Keratinocyte (primary cell): ENCODE measurements around the gene DPY19L1. TPM values are rescaled to one million over a fixed set of nuclear protein-coding genes. Genes with fewer than 3 reads are reported as not detected.
"Not testable (repeated sequence)": the region's sequence is repeated elsewhere in the genome, so short reads cannot be mapped to it uniquely, and the experiment has no call there.

Source experiments
- DNase-seq: peaks from one replicate; pipeline ENCODE4 v3.0.0-alpha.2; 2011; ENCODE audit warnings: low read depth, missing footprints, low spot score
- FAIRE-seq: peaks from 2 replicates; lab custom pipeline; 2011; peaks lifted over from hg19 to GRCh38; lab: Jason Lieb, UNC
- H2AFZ ChIP-seq: 2 replicates; pipeline ENCODE4 v1.6.0; 2012; ENCODE audit warnings: low read length, control low read depth, inconsistent platforms; ENCODE audit not compliant: control insufficient read depth
- H3K27ac ChIP-seq: 2 replicates; pipeline ENCODE4 v1.5.1; 2011; ENCODE audit warnings: low read length; ENCODE audit not compliant: control insufficient read depth, insufficient read depth
- H3K27me3 ChIP-seq: 3 replicates; pipeline ENCODE4 v1.6.0; 2011; ENCODE audit warnings: low read length; ENCODE audit not compliant: control insufficient read depth, insufficient read depth; ENCODE audit errors: extremely low read depth
- H3K36me3 ChIP-seq, 2 experiments: 2 replicates in 1 of 2; 3 replicates in 1 of 2; pipeline ENCODE4 v1.5.1; 2011; ENCODE audit warnings: low read length in 2 of 2, mild to moderate bottlenecking in 1 of 2; ENCODE audit not compliant: control insufficient read depth in 2 of 2, insufficient read depth in 2 of 2; ENCODE audit errors: extremely low read depth in 1 of 2
- H3K4me1 ChIP-seq: 3 replicates; pipeline ENCODE4 v1.5.1; 2011; ENCODE audit warnings: low read length; ENCODE audit not compliant: control insufficient read depth, insufficient read depth; ENCODE audit errors: extremely low read depth
- H3K4me2 ChIP-seq: 3 replicates; pipeline ENCODE4 v1.6.0; 2011; ENCODE audit warnings: low read depth, low read length; ENCODE audit not compliant: control insufficient read depth, insufficient read depth; ENCODE audit errors: extremely low read depth
- H3K4me3 ChIP-seq, 3 experiments: fragments of 200-600 bp in 1 of 3; sonication (generic) in 1 of 3; 2 replicates in 2 of 3; 3 replicates in 1 of 3; pipeline ENCODE4 v1.5.1; 2011 to 2016; ENCODE audit warnings: low read length in 3 of 3, mild to moderate bottlenecking in 3 of 3, control low read depth in 2 of 3, inconsistent platforms in 1 of 3, low read depth in 1 of 3, mixed read lengths in 1 of 3, mixed run types in 1 of 3, moderate library complexity in 1 of 3; ENCODE audit not compliant: control insufficient read depth in 2 of 3, insufficient read depth in 2 of 3; ENCODE audit errors: extremely low read depth in 1 of 3
- H3K79me2 ChIP-seq: 2 replicates; pipeline ENCODE4 v1.6.0; 2012; ENCODE audit warnings: low read length; ENCODE audit not compliant: control insufficient read depth, insufficient read depth
- H3K9ac ChIP-seq: 3 replicates; pipeline ENCODE4 v1.6.0; 2011; ENCODE audit warnings: low read length; ENCODE audit not compliant: control insufficient read depth, insufficient read depth; ENCODE audit errors: extremely low read depth
- H3K9me1 ChIP-seq: 3 replicates; pipeline ENCODE4 v1.6.0; 2011; ENCODE audit warnings: low read length; ENCODE audit not compliant: control insufficient read depth, insufficient read depth; ENCODE audit errors: extremely low read depth
- H3K9me3 ChIP-seq: 2 replicates; pipeline ENCODE4 v1.5.1; 2012; ENCODE audit warnings: low read depth, low read length; ENCODE audit not compliant: control insufficient read depth
- H4K20me1 ChIP-seq: 3 replicates; pipeline ENCODE4 v1.6.0; 2011; ENCODE audit warnings: low read length; ENCODE audit not compliant: control insufficient read depth, insufficient read depth; ENCODE audit errors: extremely low read depth
- dilution Hi-C: fragments of 300-500 bp; cut with MboI; formaldehyde crosslinking; loops from one replicate; pipeline ENCODE4 v1.7.0; 2020; ENCODE audit warnings: low sequenced_read_pairs; ENCODE audit not compliant: extremely low pct_ligation_motif_present
- polyA plus RNA-seq, 5 experiments: library from polyadenylated mRNA; depleted of rRNA in 3 of 5; stranded (reverse) in 3 of 5; stranded (forward) in 1 of 5; unstranded in 1 of 5; fragments of >200 nt; gene quantifications; 1 replicate in 1 of 5; 2 replicates in 3 of 5; 3 replicates in 1 of 5; pipeline versions ENCODE4 v1.2.1 to v1.2.3, GENCODE V29; 2011 to 2012; ENCODE audit warnings: missing spikeins in 2 of 5, low read depth in 1 of 5, low replicate concordance in 1 of 5

The DPY19L1 gene
- polyA plus RNA-seq, 1 donor (not counting 4 experiments of a cell fraction or from before 2014, with no cell fraction given): 29.2 TPM

- H3K27ac ChIP-seq, H3K4me3 ChIP-seq, H3K27me3 ChIP-seq, H3K79me2 ChIP-seq, H3K36me3 ChIP-seq, H3K9me3 ChIP-seq, H4K20me1 ChIP-seq, H3K4me2 ChIP-seq, dilution Hi-C loops, DNase-seq, H3K9ac ChIP-seq, H2AFZ ChIP-seq, FAIRE-seq, H3K9me1 ChIP-seq, H3K4me1 ChIP-seq: not testable (repeated sequence)
Measured at GRCh38 chr7:34972739-34973399, 64.4 kb downstream of the DPY19L1 start.

GRCh38 chr7:34967818-34968217 is 69.5 kb downstream of the DPY19L1 start:
- FAIRE-seq, H2AFZ ChIP-seq: not testable (repeated sequence)

GRCh38 chr7:34966504-34966903 is 70.8 kb downstream of the DPY19L1 start:
- H3K79me2 ChIP-seq, H3K27ac ChIP-seq, H4K20me1 ChIP-seq, H3K4me3 ChIP-seq, H3K4me2 ChIP-seq, H3K36me3 ChIP-seq, dilution Hi-C loops, H3K9me3 ChIP-seq, FAIRE-seq, DNase-seq, H3K27me3 ChIP-seq, H3K4me1 ChIP-seq, H3K9me1 ChIP-seq, H2AFZ ChIP-seq, H3K9ac ChIP-seq: not testable (repeated sequence)

More at GRCh38 chr7:34967818-34968217, 69.5 kb downstream of the DPY19L1 start:
- H3K27ac ChIP-seq, H3K9me1 ChIP-seq, H3K4me3 ChIP-seq, H3K36me3 ChIP-seq, H3K9ac ChIP-seq, DNase-seq, H3K9me3 ChIP-seq, dilution Hi-C loops, H3K4me2 ChIP-seq, H3K79me2 ChIP-seq, H3K27me3 ChIP-seq, H4K20me1 ChIP-seq, H3K4me1 ChIP-seq: not testable (repeated sequence)
